Lung (tissue), 12 donors: Measurements from ENCODE around the gene SAE1. TPM values are rescaled to one million over a fixed set of nuclear protein-coding genes. Genes with fewer than 3 reads are reported as not detected.

Experiments used
- ATAC-seq: fragments of 200-7000 bp; cut with Tn5 transposase; one replicate; pipeline ENCODE4 v1.9.1; 2020; ENCODE audit warnings: moderate number of reproducible peaks; ENCODE audit not compliant: insufficient read depth, low FRiP score
- DNase-seq, 3 donors: peaks; one replicate each; pipeline ENCODE4 v3.0.0-alpha.2; 2013 to 2017
- H3K27ac ChIP-seq, 2 donors: one replicate each; pipeline ENCODE4 v1.5.1; 2013; ENCODE audit warnings: mild to moderate bottlenecking in 2 of 2, moderate library complexity in 2 of 2, control low read depth in 1 of 2, inconsistent platforms in 1 of 2, low read depth in 1 of 2, low read length in 1 of 2
- H3K27me3 ChIP-seq, 3 donors: one replicate each; pipeline ENCODE4 v1.5.1; 2013; ENCODE audit warnings: low read length in 2 of 3; ENCODE audit not compliant: control insufficient read depth in 3 of 3, insufficient read depth in 3 of 3
- H3K36me3 ChIP-seq, 4 donors: one replicate each; pipeline ENCODE4 v1.5.1; 2013; ENCODE audit warnings: low read length in 4 of 4, mild to moderate bottlenecking in 1 of 4, moderate library complexity in 1 of 4; ENCODE audit not compliant: control insufficient read depth in 4 of 4, insufficient read depth in 4 of 4
- H3K4me1 ChIP-seq, 5 donors: one replicate each; pipeline ENCODE4 v1.5.1; 2013; ENCODE audit warnings: low read length in 5 of 5, mild to moderate bottlenecking in 2 of 5, moderate library complexity in 1 of 5; ENCODE audit not compliant: control insufficient read depth in 5 of 5, insufficient read depth in 5 of 5
- H3K4me3 ChIP-seq: one replicate; pipeline ENCODE4 v1.5.1; 2013; ENCODE audit warnings: mild to moderate bottlenecking, control low read depth, moderate library complexity
- H3K9ac ChIP-seq, 2 donors: one replicate each; pipeline ENCODE4 v1.5.1; 2013; ENCODE audit warnings: low read length in 2 of 2, control low read depth in 1 of 2; ENCODE audit not compliant: insufficient read depth in 1 of 2
- H3K9me3 ChIP-seq, 4 donors: one replicate each; pipeline ENCODE4 v1.5.1; 2013; ENCODE audit warnings: low read length in 3 of 4, mild to moderate bottlenecking in 1 of 4, moderate library complexity in 1 of 4; ENCODE audit not compliant: control insufficient read depth in 4 of 4, insufficient read depth in 3 of 4
- CTCF ChIP-seq: IDR thresholded peaks from 2 replicates; pipeline ENCODE4 v1.5.1; 2012; ENCODE audit warnings: mild to moderate bottlenecking; ENCODE audit errors: control extremely low read depth, extremely low read depth
- WGBS, 2 donors: extraction: QIAGEN DNeasy Blood & Tissue Kit; methylation state at CpG; one replicate each; pipeline ENCODE4 v1.1.7; 2013; 5-methylcytosine and 5-hydroxymethylcytosine counted together
- polyA plus RNA-seq, 2 donors: library from polyadenylated mRNA; stranded (reverse); fragments of 200-250 nt; gene quantifications; one replicate each; pipeline ENCODE4 v1.2.1, GENCODE V29; 2013
- total RNA-seq, 2 donors: library from RNA; depleted of rRNA in 1 of 2; stranded (reverse); fragments of >200 nt in 1 of 2; gene quantifications; one replicate each; pipeline ENCODE4 v1.2.1, GENCODE V29; 2014 to 2021
- donor health status: control.
- donor health status: control.
- donor health status: Bipolar disorder and iron deficiency.
- donor health status: healthy.
- donor health status: DM: yes; HTN: yes; CAD: no.

Gene SAE1
- total and polyA plus RNA-seq, 4 donors = 28.6 to 58.1 (median 55.9) TPM

GRCh38 chr19:47158367-47158791 is 27.7 kb downstream of the SAE1 start:
- DNase-seq (no peak), ATAC-seq (no peak)
- Histone ChIP-seq H3K27ac (peak overlapping the region; percentile 58 to 75), H3K9me3 (no peaks in the 10 kb centered on the region), H3K4me1 (peaks cover 8 to 23% (median 20%) of the 10 kb centered on the region in 5 donors), H3K4me3 (no peak overlapping the region), H3K27me3 (no peaks in the 10 kb centered on the region), H3K36me3 (peaks cover 10 to 30% (median 14%) of the 10 kb centered on the region in 4 donors), H3K9ac (no peak overlapping the region)
- TF ChIP-seq CTCF = no peak
- WGBS, 2 donors = 32 to 45% methylated on average over 8 of the region's 8 CpGs

- Histone ChIP-seq H3K27ac (peak overlapping the region in 1 of 2 donors; percentile 75), H3K36me3 (peaks cover 10 to 28% (median 12%) of the 10 kb centered on the region in 4 donors), H3K9ac (no peak overlapping the region), H3K4me1 (peaks cover 8 to 23% (median 20%) of the 10 kb centered on the region in 5 donors), H3K9me3 (no peaks in the 10 kb centered on the region), H3K27me3 (no peaks in the 10 kb centered on the region), H3K4me3 (no peak overlapping the region)
- TF ChIP-seq CTCF = no peak
- DNase-seq (no peak), ATAC-seq (no peak)
- WGBS, 2 donors = 78 to 90% methylated on average over 7 of the region's 7 CpGs
Measured at GRCh38 chr19:47158879-47159503, 28.4 kb downstream of the SAE1 start.

- Histone ChIP-seq H3K4me1 (peaks cover 8 to 19% (median 12%) of the 10 kb centered on the region in 5 donors), H3K4me3 (no peak overlapping the region), H3K27ac (no peak overlapping the region)
Measured at GRCh38 chr19:47161876-47162489, 31.3 kb downstream of the SAE1 start.

More at GRCh38 chr19:47161876-47162489, 31.3 kb downstream of the SAE1 start:
- no peaks in the 10 kb centered on the region for H3K9me3 ChIP-seq
- ATAC-seq (no peak), DNase-seq (no peak)
- H3K9ac ChIP-seq = no peak overlapping the region
- 82 to 86% methylated on average over 3 of the region's 3 CpGs for WGBS, 2 donors
- no peaks in the 10 kb centered on the region for H3K27me3 ChIP-seq
- peaks cover 0 to 20% (median 12%) of the 10 kb centered on the region in 4 donors for H3K36me3 ChIP-seq
- no peak for TF ChIP-seq CTCF
